ENCODE measurements around the gene UCP2. TPM values are rescaled to one million over a fixed set of nuclear protein-coding genes. Genes with fewer than 3 reads are reported as not detected.

Gene UCP2
- total and polyA plus RNA-seq, 5 donors from 2014 or later = 850 to 2,276 (median 1,526) TPM

- peaks cover 0 to 2% (median 0%) of the 10 kb centered on the region in 7 donors for H3K9me3 Mint-ChIP-seq
- ATAC-seq (ENCODE audit: low read depth in 2 of 2) = no peak
- H3K36me3 ChIP-seq (ENCODE audit: control insufficient read depth, insufficient read depth, low read length) = peaks cover 25% of the 10 kb centered on the region
- H3K36me3 Mint-ChIP-seq = peaks cover 29% of the 10 kb centered on the region
- no peaks in the 10 kb centered on the region for H3K9me3 ChIP-seq (ENCODE audit: control insufficient read depth in 2 of 2, low read length in 2 of 2)
- peak overlapping the region; percentile 95 to 100 (median 98) for H3K4me3 Mint-ChIP-seq
- peak overlapping the region; percentile 98 to 99 (median 99) for H3K27ac Mint-ChIP-seq
- peaks cover 0 to 34% (median 20%) of the 10 kb centered on the region in 4 donors for H3K4me1 Mint-ChIP-seq
- peak overlapping the region; percentile 97 for H3K27ac ChIP-seq (ENCODE audit: insufficient read depth, low read length, poor library complexity, severe bottlenecking)
- peaks cover 39% of the 10 kb centered on the region for H3K4me1 ChIP-seq (ENCODE audit: control insufficient read depth, insufficient read depth, low read length, poor library complexity, severe bottlenecking)
- peak overlapping the region; percentile 56 for H3K4me3 ChIP-seq (ENCODE audit: low read depth, low read length)
- no peaks in the 10 kb centered on the region for H3K27me3 Mint-ChIP-seq
- H3K27me3 ChIP-seq (ENCODE audit: control insufficient read depth, insufficient read depth, low read length) = no peaks in the 10 kb centered on the region
- DNase-seq = no peak
Observed at GRCh38 chr11:73983741-73984538, 1.3 kb upstream of the UCP2 start.

- Histone ChIP-seq H3K4me1 (ENCODE audit: control insufficient read depth, insufficient read depth, low read length, poor library complexity, severe bottlenecking) (peaks cover 47% of the 10 kb centered on the region), H3K4me3 (ENCODE audit: low read depth, low read length) (peak overlapping the region; percentile 83), H3K27me3 (ENCODE audit: control insufficient read depth, insufficient read depth, low read length) (no peaks in the 10 kb centered on the region), H3K27ac (ENCODE audit: insufficient read depth, low read length, poor library complexity, severe bottlenecking) (peak overlapping the region; percentile 97), H3K36me3 (ENCODE audit: control insufficient read depth, insufficient read depth, low read length) (peaks cover 33% of the 10 kb centered on the region), H3K9me3 (ENCODE audit: control insufficient read depth in 2 of 2, low read length in 2 of 2) (no peaks in the 10 kb centered on the region)
- Mint-ChIP-seq H3K36me3 (peaks cover 37% of the 10 kb centered on the region), H3K27ac (peak overlapping the region; percentile 98 to 99 (median 99)), H3K27me3 (no peaks in the 10 kb centered on the region), H3K4me1 (peaks cover 0 to 42% (median 27%) of the 10 kb centered on the region in 4 donors), H3K4me3 (peak overlapping the region; percentile 95 to 100 (median 98)), H3K9me3 (peaks cover 0 to 2% (median 0%) of the 10 kb centered on the region in 7 donors)
- ATAC-seq (ENCODE audit: low read depth in 2 of 2) (peak; percentile 81 to 82), DNase-seq (peak; percentile 91 to 98 (median 94))
Observed at GRCh38 chr11:73982990-73983740, 522 bp upstream of the UCP2 start.

- H3K4me1 ChIP-seq (ENCODE audit: control insufficient read depth, insufficient read depth, low read length, poor library complexity, severe bottlenecking) = peaks cover 66% of the 10 kb centered on the region
- Mint-ChIP-seq H3K9me3 (peaks cover 0 to 2% (median 0%) of the 10 kb centered on the region in 7 donors), H3K4me3 (peak overlapping the region; percentile 95 to 100 (median 98)), H3K27me3 (no peaks in the 10 kb centered on the region), H3K36me3 (peaks cover 56% of the 10 kb centered on the region), H3K27ac (peak overlapping the region; percentile 97 to 99 (median 98)), H3K4me1 (peaks cover 0 to 62% (median 37%) of the 10 kb centered on the region in 4 donors)
- peak overlapping the region; percentile 97 for H3K27ac ChIP-seq (ENCODE audit: insufficient read depth, low read length, poor library complexity, severe bottlenecking)
- DNase-seq (no peak), ATAC-seq (ENCODE audit: low read depth in 2 of 2) (no peak)
- H3K27me3 ChIP-seq (ENCODE audit: control insufficient read depth, insufficient read depth, low read length) = no peaks in the 10 kb centered on the region
- H3K4me3 ChIP-seq (ENCODE audit: low read depth, low read length) = peak overlapping the region; percentile 97
- H3K9me3 ChIP-seq (ENCODE audit: control insufficient read depth in 2 of 2, low read length in 2 of 2) = no peaks in the 10 kb centered on the region
- H3K36me3 ChIP-seq (ENCODE audit: control insufficient read depth, insufficient read depth, low read length) = peaks cover 52% of the 10 kb centered on the region
Observed at GRCh38 chr11:73981051-73981805, 1.4 kb downstream of the UCP2 start.

GRCh38 chr11:73980001-73980961 is 2.4 kb downstream of the UCP2 start:
- Mint-ChIP-seq H3K4me1 (peaks cover 0 to 68% (median 44%) of the 10 kb centered on the region in 4 donors), H3K27ac (peak overlapping the region; percentile 97 to 99 (median 98)), H3K27me3 (no peaks in the 10 kb centered on the region), H3K36me3 (peaks cover 63% of the 10 kb centered on the region), H3K9me3 (peaks cover 0 to 2% (median 0%) of the 10 kb centered on the region in 7 donors), H3K4me3 (peak overlapping the region; percentile 95 to 100 (median 98))
- Histone ChIP-seq H3K27me3 (ENCODE audit: control insufficient read depth, insufficient read depth, low read length) (no peaks in the 10 kb centered on the region), H3K36me3 (ENCODE audit: control insufficient read depth, insufficient read depth, low read length) (peaks cover 61% of the 10 kb centered on the region), H3K4me3 (ENCODE audit: low read depth, low read length) (peak overlapping the region; percentile 97), H3K27ac (ENCODE audit: insufficient read depth, low read length, poor library complexity, severe bottlenecking) (peak overlapping the region; percentile 97), H3K9me3 (ENCODE audit: control insufficient read depth in 2 of 2, low read length in 2 of 2) (no peaks in the 10 kb centered on the region), H3K4me1 (ENCODE audit: control insufficient read depth, insufficient read depth, low read length, poor library complexity, severe bottlenecking) (peaks cover 76% of the 10 kb centered on the region)
- ATAC-seq (ENCODE audit: low read depth in 2 of 2) (peak; percentile 72 to 74), DNase-seq (peak; percentile 66 to 96 (median 91))

DNA sequence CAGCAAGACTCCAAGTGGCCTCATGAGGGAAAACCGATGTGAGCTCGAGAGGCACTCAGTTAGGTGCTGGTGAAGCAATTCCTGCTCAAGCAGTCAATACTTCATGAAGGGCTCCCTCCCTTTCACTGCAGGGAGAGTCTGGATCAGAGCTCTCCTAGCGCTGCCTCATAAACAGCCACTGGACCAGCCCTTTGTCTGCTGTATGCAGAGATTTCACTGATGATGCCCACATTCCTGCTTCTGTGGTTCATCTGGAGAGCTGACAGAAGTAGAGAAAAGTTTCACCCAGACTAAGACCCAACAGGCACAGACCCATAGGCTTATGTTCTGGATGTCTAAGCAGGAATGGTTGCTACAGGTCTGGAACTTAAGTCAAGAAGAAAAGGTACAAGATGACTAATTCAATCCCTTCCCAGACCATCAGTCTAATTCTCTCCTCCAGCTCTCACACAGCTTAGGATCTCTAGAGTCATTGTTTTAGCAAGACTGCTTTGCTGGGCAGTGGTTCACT is 4.0 kb downstream of the UCP2 start:
- peak overlapping the region; percentile 97 for H3K27ac ChIP-seq (ENCODE audit: insufficient read depth, low read length, poor library complexity, severe bottlenecking)
- no peak for DNase-seq
- H3K27ac Mint-ChIP-seq = peak overlapping the region; percentile 94 to 99 (median 99)
- H3K27me3 Mint-ChIP-seq = no peaks in the 10 kb centered on the region
- H3K27me3 ChIP-seq (ENCODE audit: control insufficient read depth, insufficient read depth, low read length) = no peaks in the 10 kb centered on the region
- peak overlapping the region; percentile 97 for H3K4me3 ChIP-seq (ENCODE audit: low read depth, low read length)
- peaks cover 79% of the 10 kb centered on the region for H3K36me3 Mint-ChIP-seq
- peak overlapping the region; percentile 89 to 100 (median 97) for H3K4me3 Mint-ChIP-seq
- peaks cover 82% of the 10 kb centered on the region for H3K4me1 ChIP-seq (ENCODE audit: control insufficient read depth, insufficient read depth, low read length, poor library complexity, severe bottlenecking)
- H3K9me3 Mint-ChIP-seq = peaks cover 0 to 2% (median 0%) of the 10 kb centered on the region in 7 donors
- no peaks in the 10 kb centered on the region for H3K9me3 ChIP-seq (ENCODE audit: control insufficient read depth in 2 of 2, low read length in 2 of 2)
- peaks cover 70% of the 10 kb centered on the region for H3K36me3 ChIP-seq (ENCODE audit: control insufficient read depth, insufficient read depth, low read length)
- ATAC-seq (ENCODE audit: low read depth in 2 of 2) = no peak
- H3K4me1 Mint-ChIP-seq = peaks cover 0 to 73% (median 51%) of the 10 kb centered on the region in 4 donors

GRCh38 chr11:73977856-73978519 is 4.7 kb downstream of the UCP2 start:
- peaks cover 79% of the 10 kb centered on the region for H3K36me3 Mint-ChIP-seq
- Histone ChIP-seq H3K4me1 (ENCODE audit: control insufficient read depth, insufficient read depth, low read length, poor library complexity, severe bottlenecking) (peaks cover 84% of the 10 kb centered on the region), H3K4me3 (ENCODE audit: low read depth, low read length) (peak overlapping the region; percentile 97), H3K9me3 (ENCODE audit: control insufficient read depth in 2 of 2, low read length in 2 of 2) (no peaks in the 10 kb centered on the region), H3K27me3 (ENCODE audit: control insufficient read depth, insufficient read depth, low read length) (no peaks in the 10 kb centered on the region), H3K36me3 (ENCODE audit: control insufficient read depth, insufficient read depth, low read length) (peaks cover 70% of the 10 kb centered on the region), H3K27ac (ENCODE audit: insufficient read depth, low read length, poor library complexity, severe bottlenecking) (peak overlapping the region; percentile 97)
- ATAC-seq (ENCODE audit: low read depth in 2 of 2) = no peak
- H3K27ac Mint-ChIP-seq = peak overlapping the region; percentile 94 to 99 (median 99)
- peaks cover 0 to 75% (median 49%) of the 10 kb centered on the region in 4 donors for H3K4me1 Mint-ChIP-seq
- H3K9me3 Mint-ChIP-seq = peaks cover 0 to 1% (median 0%) of the 10 kb centered on the region in 7 donors
- H3K4me3 Mint-ChIP-seq = peak overlapping the region; percentile 89 to 100 (median 97)
- no peak for DNase-seq
- no peaks in the 10 kb centered on the region for H3K27me3 Mint-ChIP-seq
